LNCaP clone FGC (cell line): ENCODE measurements around the gene C1orf216.
A peak's percentile ranks its signal among the peaks of the same experiment; 100 is the strongest.
"Not testable (repeated sequence)": the region's sequence is repeated elsewhere in the genome, so short reads cannot be mapped to it uniquely, and the experiment has no call there.

Experiments used
- DNase-seq: peaks from one replicate; pipeline ENCODE4 v3.0.0-alpha.2; 2011; ENCODE audit warnings: low read depth
- H3K4me3 ChIP-seq: 2 replicates; pipeline ENCODE4 v1.5.1; 2011; ENCODE audit warnings: mild to moderate bottlenecking, low read depth, low read length, control low read depth
- CTCF ChIP-seq: IDR thresholded peaks from 2 replicates; pipeline ENCODE4 v1.5.1; 2012; ENCODE audit warnings: mild to moderate bottlenecking; ENCODE audit not compliant: control insufficient read depth, insufficient read depth; ENCODE audit errors: extremely low read depth

C1orf216 gene

GRCh38 chr1:35706846-35707600 is 11.7 kb downstream of the C1orf216 start:
- DNase-seq: no peak
- no peak overlapping the region for H3K4me3 ChIP-seq
- TF ChIP-seq CTCF: no peak

GRCh38 chr1:35702508-35702907 is 16.2 kb downstream of the C1orf216 start:
- DNase-seq: no peak
- TF ChIP-seq CTCF: no peak
- no peak overlapping the region for H3K4me3 ChIP-seq

- not testable (repeated sequence) for H3K4me3 ChIP-seq, DNase-seq
These were observed 19.5 kb downstream of the C1orf216 start for GRCh38 chr1:35699152-35699551.

GRCh38 chr1:35692317-35692716 is 26.4 kb downstream of the C1orf216 start:
- no peak for DNase-seq
- no peak for TF ChIP-seq CTCF
- no peak overlapping the region for H3K4me3 ChIP-seq

GRCh38 chr1:35691571-35692220 is 27.0 kb downstream of the C1orf216 start:
- peak; percentile 71 for DNase-seq

GRCh38 chr1:35691080-35691479 is 27.6 kb downstream of the C1orf216 start:
- H3K4me3 ChIP-seq: no peak overlapping the region
- no peak for DNase-seq
- TF ChIP-seq CTCF: no peak

More at GRCh38 chr1:35691571-35692220, 27.0 kb downstream of the C1orf216 start:
- H3K4me3 ChIP-seq: no peak overlapping the region
- TF ChIP-seq CTCF: no peak

GRCh38 chr1:35690103-35690502 is 28.6 kb downstream of the C1orf216 start:
- H3K4me3 ChIP-seq, DNase-seq: not testable (repeated sequence)

- no peak for TF ChIP-seq CTCF
- DNase-seq: no peak
- no peak overlapping the region for H3K4me3 ChIP-seq
These were observed 30.5 kb downstream of the C1orf216 start for GRCh38 chr1:35688161-35688560.
